ENCODE data around the gene SYNE1. TPM values are rescaled to one million over a fixed set of nuclear protein-coding genes. Genes with fewer than 3 reads are reported as not detected.

The SYNE1 gene
- total and polyA plus RNA-seq, 9 donors: 57.0 to 141 (median 97.5) TPM

GRCh38 chr6:152386131-152386530, 251.0 kb downstream of the SYNE1 start:
- H3K9me3 ChIP-seq (replicated peaks; ENCODE audit: control insufficient read depth, low read depth, low read length): no peaks in the 10 kb centered on the region
- no peak overlapping the region for H3K4me3 ChIP-seq (ENCODE audit: low read length)
- no CpG with 5 or more reads among the region's 2 CpGs for WGBS (ENCODE audit: insufficient coverage)
- H3K27ac ChIP-seq (ENCODE audit: low read length): no peak overlapping the region
- no peak for DNase-seq
- H3K36me3 ChIP-seq (ENCODE audit: control insufficient read depth, insufficient read depth, low read length): no peaks in the 10 kb centered on the region
- no peaks in the 10 kb centered on the region for H3K4me1 ChIP-seq (ENCODE audit: control insufficient read depth, insufficient read depth, low read length)
- H3K27me3 ChIP-seq (ENCODE audit: control insufficient read depth, insufficient read depth, low read length): no peaks in the 10 kb centered on the region

GRCh38 chr6:152380993-152381898, 255.9 kb downstream of the SYNE1 start:
- peak overlapping the region; percentile 57 for H3K4me3 ChIP-seq (ENCODE audit: low read length)
- peak overlapping the region; percentile 99 for H3K27ac ChIP-seq (ENCODE audit: low read length)
- H3K27me3 ChIP-seq (ENCODE audit: control insufficient read depth, insufficient read depth, low read length): no peaks in the 10 kb centered on the region
- peak; percentile 99 for DNase-seq
- peaks cover 4% of the 10 kb centered on the region for H3K4me1 ChIP-seq (ENCODE audit: control insufficient read depth, insufficient read depth, low read length)
- H3K9me3 ChIP-seq (replicated peaks; ENCODE audit: control insufficient read depth, low read depth, low read length): no peaks in the 10 kb centered on the region
- WGBS (ENCODE audit: insufficient coverage): 10% methylated on average over 9 of the region's 17 CpGs
- H3K36me3 ChIP-seq (ENCODE audit: control insufficient read depth, insufficient read depth, low read length): peaks cover 2% of the 10 kb centered on the region

- DNase-seq: peak; percentile 94
- no CpG with 5 or more reads among the region's 5 CpGs for WGBS (ENCODE audit: insufficient coverage)
- Histone ChIP-seq H3K27ac (ENCODE audit: low read length) (peak overlapping the region; percentile 99), H3K36me3 (ENCODE audit: control insufficient read depth, insufficient read depth, low read length) (peaks cover 8% of the 10 kb centered on the region), H3K27me3 (ENCODE audit: control insufficient read depth, insufficient read depth, low read length) (no peaks in the 10 kb centered on the region), H3K4me1 (ENCODE audit: control insufficient read depth, insufficient read depth, low read length) (peaks cover 4% of the 10 kb centered on the region), H3K4me3 (ENCODE audit: low read length) (peak overlapping the region; percentile 57), H3K9me3 (replicated peaks; ENCODE audit: control insufficient read depth, low read depth, low read length) (no peaks in the 10 kb centered on the region)
Observed at GRCh38 chr6:152380351-152380767, 256.8 kb downstream of the SYNE1 start.

GRCh38 chr6:152379423-152379822, 257.7 kb downstream of the SYNE1 start:
- H3K4me3 ChIP-seq (ENCODE audit: low read length): peak overlapping the region; percentile 57
- H3K4me1 ChIP-seq (ENCODE audit: control insufficient read depth, insufficient read depth, low read length): peaks cover 4% of the 10 kb centered on the region
- peak; percentile 22 for DNase-seq
- H3K27me3 ChIP-seq (ENCODE audit: control insufficient read depth, insufficient read depth, low read length): no peaks in the 10 kb centered on the region
- peak overlapping the region; percentile 99 for H3K27ac ChIP-seq (ENCODE audit: low read length)
- peaks cover 14% of the 10 kb centered on the region for H3K36me3 ChIP-seq (ENCODE audit: control insufficient read depth, insufficient read depth, low read length)
- no peaks in the 10 kb centered on the region for H3K9me3 ChIP-seq (replicated peaks; ENCODE audit: control insufficient read depth, low read depth, low read length)

GRCh38 chr6:152378169-152378568, 259.0 kb downstream of the SYNE1 start:
- 62% methylated on average over 4 of the region's 4 CpGs for WGBS (ENCODE audit: insufficient coverage)
- Histone ChIP-seq H3K9me3 (replicated peaks; ENCODE audit: control insufficient read depth, low read depth, low read length) (no peaks in the 10 kb centered on the region), H3K27ac (ENCODE audit: low read length) (no peak overlapping the region), H3K27me3 (ENCODE audit: control insufficient read depth, insufficient read depth, low read length) (no peaks in the 10 kb centered on the region), H3K4me1 (ENCODE audit: control insufficient read depth, insufficient read depth, low read length) (peaks cover 4% of the 10 kb centered on the region), H3K4me3 (ENCODE audit: low read length) (no peak overlapping the region), H3K36me3 (ENCODE audit: control insufficient read depth, insufficient read depth, low read length) (peaks cover 16% of the 10 kb centered on the region)
- DNase-seq: no peak

GRCh38 chr6:152375197-152375596, 262.0 kb downstream of the SYNE1 start:
- peaks cover 22% of the 10 kb centered on the region for H3K36me3 ChIP-seq (ENCODE audit: control insufficient read depth, insufficient read depth, low read length)

GRCh38 chr6:152372945-152373344, 264.2 kb downstream of the SYNE1 start:
- Histone ChIP-seq H3K36me3 (ENCODE audit: control insufficient read depth, insufficient read depth, low read length) (peaks cover 22% of the 10 kb centered on the region), H3K27ac (ENCODE audit: low read length) (no peak overlapping the region), H3K4me3 (ENCODE audit: low read length) (no peak overlapping the region), H3K4me1 (ENCODE audit: control insufficient read depth, insufficient read depth, low read length) (peaks cover 10% of the 10 kb centered on the region), H3K9me3 (replicated peaks; ENCODE audit: control insufficient read depth, low read depth, low read length) (no peaks in the 10 kb centered on the region), H3K27me3 (ENCODE audit: control insufficient read depth, insufficient read depth, low read length) (no peaks in the 10 kb centered on the region)
- WGBS (ENCODE audit: insufficient coverage): 100% methylated on average over 1 of the region's 2 CpGs
- no peak for DNase-seq

More at GRCh38 chr6:152375197-152375596, 262.0 kb downstream of the SYNE1 start:
- no CpG with 5 or more reads among the region's 6 CpGs for WGBS (ENCODE audit: insufficient coverage)
- Histone ChIP-seq H3K4me1 (ENCODE audit: control insufficient read depth, insufficient read depth, low read length) (peaks cover 4% of the 10 kb centered on the region), H3K4me3 (ENCODE audit: low read length) (no peak overlapping the region), H3K27me3 (ENCODE audit: control insufficient read depth, insufficient read depth, low read length) (no peaks in the 10 kb centered on the region), H3K9me3 (replicated peaks; ENCODE audit: control insufficient read depth, low read depth, low read length) (no peaks in the 10 kb centered on the region), H3K27ac (ENCODE audit: low read length) (no peak overlapping the region)
- no peak for DNase-seq

- no peak for DNase-seq
- Histone ChIP-seq H3K9me3 (replicated peaks; ENCODE audit: control insufficient read depth, low read depth, low read length) (no peaks in the 10 kb centered on the region), H3K36me3 (ENCODE audit: control insufficient read depth, insufficient read depth, low read length) (peaks cover 27% of the 10 kb centered on the region), H3K4me1 (ENCODE audit: control insufficient read depth, insufficient read depth, low read length) (peaks cover 10% of the 10 kb centered on the region), H3K27ac (ENCODE audit: low read length) (no peak overlapping the region), H3K4me3 (ENCODE audit: low read length) (no peak overlapping the region), H3K27me3 (ENCODE audit: control insufficient read depth, insufficient read depth, low read length) (no peaks in the 10 kb centered on the region)
Observed at GRCh38 chr6:152371775-152372174, 265.4 kb downstream of the SYNE1 start.

- 45% methylated on average over 17 of the region's 20 CpGs for WGBS (ENCODE audit: insufficient coverage)
- H3K27ac ChIP-seq (ENCODE audit: low read length): peak overlapping the region; percentile 87
- H3K27me3 ChIP-seq (ENCODE audit: control insufficient read depth, insufficient read depth, low read length): no peaks in the 10 kb centered on the region
- no peak overlapping the region for H3K4me3 ChIP-seq (ENCODE audit: low read length)
- peaks cover 30% of the 10 kb centered on the region for H3K36me3 ChIP-seq (ENCODE audit: control insufficient read depth, insufficient read depth, low read length)
- H3K9me3 ChIP-seq (replicated peaks; ENCODE audit: control insufficient read depth, low read depth, low read length): no peaks in the 10 kb centered on the region
- peaks cover 10% of the 10 kb centered on the region for H3K4me1 ChIP-seq (ENCODE audit: control insufficient read depth, insufficient read depth, low read length)
- peak; percentile 93 for DNase-seq
Observed at GRCh38 chr6:152368751-152369624, 268.2 kb downstream of the SYNE1 start.

GRCh38 chr6:152364866-152365265, 272.3 kb downstream of the SYNE1 start:
- no peaks in the 10 kb centered on the region for H3K27me3 ChIP-seq (ENCODE audit: control insufficient read depth, insufficient read depth, low read length)
- no peak for DNase-seq
- H3K4me3 ChIP-seq (ENCODE audit: low read length): no peak overlapping the region
- peaks cover 11% of the 10 kb centered on the region for H3K4me1 ChIP-seq (ENCODE audit: control insufficient read depth, insufficient read depth, low read length)
- H3K9me3 ChIP-seq (replicated peaks; ENCODE audit: control insufficient read depth, low read depth, low read length): no peaks in the 10 kb centered on the region
- no CpG with 5 or more reads among the region's 2 CpGs for WGBS (ENCODE audit: insufficient coverage)
- H3K36me3 ChIP-seq (ENCODE audit: control insufficient read depth, insufficient read depth, low read length): peaks cover 46% of the 10 kb centered on the region
- no peak overlapping the region for H3K27ac ChIP-seq (ENCODE audit: low read length)

Data from muscle of leg (tissue), 11 donors.